T follicular helper cell (primary cell): ENCODE results near the gene STON1.
"Not testable (repeated sequence)": the region's sequence is repeated elsewhere in the genome, so short reads cannot be mapped to it uniquely, and the experiment has no call there.

Source experiments
- DNase-seq: peaks from one replicate; pipeline ENCODE4 v3.0.0-alpha.2; 2020; ENCODE audit warnings: low read depth

STON1 gene

GRCh38 chr2:48569433-48569832 lies 39.5 kb downstream of the STON1 start:
- DNase-seq = no peak

DNA sequence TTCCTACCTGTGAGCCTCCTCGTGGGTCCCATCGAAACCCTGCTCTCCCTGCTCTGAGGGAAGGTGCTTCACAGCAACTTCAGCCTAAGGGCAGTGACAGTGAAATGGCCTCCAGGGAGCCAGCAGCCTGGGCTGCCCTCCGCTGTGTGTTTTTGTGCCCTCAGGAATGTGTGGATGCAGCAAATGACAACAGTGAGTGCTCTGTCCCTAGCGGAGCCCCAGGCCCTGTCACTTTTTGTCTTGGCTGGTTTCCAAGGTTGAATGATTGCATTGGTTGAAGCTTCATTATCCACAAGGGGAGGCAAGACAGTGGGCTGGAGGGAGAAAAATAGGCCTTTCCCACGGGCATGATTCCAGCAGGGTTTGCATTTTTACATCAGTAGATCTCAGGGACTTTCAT lies 42.9 kb downstream of the STON1 start:
- DNase-seq = no peak

- no peak for DNase-seq
Observed at GRCh38 chr2:48574353-48575287, 44.7 kb downstream of the STON1 start.

DNA sequence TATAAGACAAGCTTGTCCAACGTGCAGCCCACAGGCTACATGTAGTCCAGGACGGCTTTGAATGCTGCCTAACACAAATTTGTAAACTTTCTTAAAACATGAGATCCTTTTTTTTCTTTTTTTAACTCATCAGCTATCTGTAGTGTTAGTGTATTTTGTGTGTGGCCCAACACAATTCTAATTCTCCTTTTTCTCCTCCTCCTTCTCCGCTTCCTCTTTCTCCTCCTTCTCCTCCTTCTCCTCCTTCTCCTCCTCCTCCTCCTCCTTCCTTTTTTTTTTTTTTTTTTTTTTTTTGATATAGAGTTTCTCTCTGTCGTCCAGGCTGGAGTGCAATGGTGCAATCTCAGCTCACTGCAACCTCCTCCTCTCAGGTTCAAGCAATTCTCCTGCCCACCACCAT lies 48.4 kb downstream of the STON1 start:
- no peak for DNase-seq

GRCh38 chr2:48583961-48584360 lies 54.0 kb downstream of the STON1 start:
- no peak for DNase-seq

DNA sequence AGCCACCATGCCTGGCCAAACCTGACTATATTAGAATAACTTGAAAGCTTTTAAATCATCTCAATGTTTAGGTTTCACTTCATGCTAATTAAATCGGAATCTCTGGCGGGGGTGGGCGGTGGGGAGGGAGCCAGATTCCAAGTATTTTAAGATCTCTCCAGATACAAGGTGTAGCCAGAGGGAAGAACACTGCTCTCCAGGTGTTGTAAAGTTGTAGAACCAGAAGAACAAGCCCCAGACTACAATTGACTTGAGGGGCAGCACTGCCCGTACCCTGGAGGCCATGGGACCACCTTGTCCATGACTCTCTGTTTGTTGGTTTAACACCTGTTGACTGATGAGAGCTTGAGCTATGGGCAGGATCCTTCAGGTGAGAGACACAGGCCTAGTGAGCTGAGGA lies 54.6 kb downstream of the STON1 start:
- DNase-seq = no peak

GRCh38 chr2:48586433-48586832 lies 56.5 kb downstream of the STON1 start:
- DNase-seq = no peak

DNA sequence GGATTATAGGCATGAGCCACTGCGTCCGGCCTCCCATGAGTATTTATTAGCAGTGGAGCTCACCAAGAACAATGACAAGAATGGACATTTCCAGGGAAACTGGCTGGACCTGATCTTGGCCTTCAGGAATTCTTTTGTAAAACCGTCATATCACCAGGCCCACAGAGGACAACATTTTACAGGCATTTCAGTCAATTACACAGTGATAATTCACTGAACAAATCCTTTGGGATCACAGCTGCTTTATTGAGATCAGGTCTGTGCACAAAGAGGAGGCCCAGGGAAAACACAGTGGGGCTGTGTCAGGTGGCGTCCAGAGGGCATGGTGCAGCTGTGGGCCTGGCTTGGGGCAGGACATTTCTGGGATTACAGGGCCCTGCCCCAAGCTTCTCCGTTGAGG lies 57.6 kb downstream of the STON1 start:
- DNase-seq = no peak

DNA sequence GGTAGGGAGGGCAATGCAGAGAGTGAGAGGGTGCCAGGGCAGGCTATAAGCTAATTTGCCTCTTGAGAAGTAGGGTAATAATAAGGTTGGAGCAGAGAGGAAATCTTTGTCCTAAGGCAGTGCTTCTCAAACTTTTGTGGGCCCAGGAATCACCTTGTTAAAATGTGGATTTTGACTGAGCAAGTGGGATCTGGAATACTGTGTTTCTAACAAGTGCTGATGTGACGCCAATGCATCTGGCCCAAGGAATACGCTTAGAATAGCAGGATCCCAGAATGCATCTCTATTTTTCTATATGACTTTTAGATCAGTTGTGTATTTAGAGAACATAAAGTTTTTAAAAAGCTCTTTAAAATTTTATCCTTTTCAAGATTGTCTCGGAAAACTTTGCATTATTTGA lies 58.0 kb downstream of the STON1 start:
- DNase-seq = no peak

GRCh38 chr2:48588745-48589144 lies 58.8 kb downstream of the STON1 start:
- DNase-seq = no peak

DNA sequence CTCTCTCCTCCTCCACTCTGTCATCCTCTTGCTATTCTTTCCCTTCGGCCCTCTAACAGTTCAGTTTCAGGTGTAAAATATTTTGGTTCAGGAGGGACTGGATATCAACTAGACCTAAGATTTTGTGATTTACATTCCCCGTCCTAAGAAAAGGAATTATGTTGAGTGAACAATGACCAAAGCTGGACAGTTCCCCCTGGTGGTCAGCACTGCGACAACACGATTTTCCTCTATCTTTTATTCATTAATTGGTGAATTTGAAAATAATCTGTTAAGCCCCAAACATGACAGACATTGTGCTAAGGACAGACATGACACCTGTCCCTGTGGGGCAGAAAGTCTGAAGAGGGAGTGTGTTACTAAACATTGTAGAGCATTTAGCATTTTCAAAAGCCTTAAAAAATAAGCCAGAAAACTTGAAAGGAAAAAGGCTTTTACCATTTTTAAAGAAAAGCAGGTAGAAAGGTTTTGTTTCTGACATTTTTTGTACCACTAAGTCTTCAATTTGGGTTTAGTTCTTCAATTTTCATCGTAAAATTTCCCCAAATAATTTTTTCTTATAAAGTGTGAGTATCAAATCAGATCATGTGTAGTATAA lies 59.3 kb downstream of the STON1 start:
- no peak for DNase-seq

DNA sequence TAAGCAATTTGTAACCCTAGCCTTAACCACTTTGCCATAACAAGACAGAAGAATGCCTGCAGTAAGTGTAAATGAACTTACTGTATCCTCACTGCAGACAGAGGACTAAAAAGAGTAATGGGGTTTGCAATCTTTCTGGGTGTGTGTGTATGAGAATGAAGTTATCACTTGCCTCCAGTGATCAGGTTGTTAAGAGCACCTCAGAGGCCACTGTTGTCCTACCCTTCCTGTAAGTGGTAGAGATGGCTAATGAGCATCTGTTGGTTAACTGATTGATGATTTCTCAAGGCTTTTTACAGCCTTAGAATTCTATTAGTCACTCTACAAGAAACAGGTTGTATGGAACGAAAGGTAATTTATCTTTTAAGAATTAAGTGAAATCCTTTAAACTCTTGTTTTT lies 60.1 kb downstream of the STON1 start:
- DNase-seq = no peak

DNA sequence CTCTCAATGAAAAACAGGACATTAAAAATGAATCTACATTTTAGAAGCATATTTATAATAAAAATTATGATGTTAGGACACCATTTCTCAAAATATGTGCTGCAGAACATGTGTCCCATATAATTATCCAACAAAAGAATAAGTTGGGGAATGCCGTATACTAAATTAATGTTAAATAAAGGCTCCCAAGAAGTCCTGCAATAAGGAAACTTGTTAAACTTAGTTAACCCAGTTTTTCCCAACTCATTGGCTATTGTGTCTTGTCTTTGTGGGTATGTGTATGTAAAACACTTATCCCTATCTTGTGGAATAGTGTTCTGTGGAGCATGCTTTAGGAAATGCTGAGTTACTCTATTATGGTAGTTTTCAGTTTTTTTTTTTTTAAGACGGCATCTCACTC lies 62.1 kb downstream of the STON1 start:
- no peak for DNase-seq

DNA sequence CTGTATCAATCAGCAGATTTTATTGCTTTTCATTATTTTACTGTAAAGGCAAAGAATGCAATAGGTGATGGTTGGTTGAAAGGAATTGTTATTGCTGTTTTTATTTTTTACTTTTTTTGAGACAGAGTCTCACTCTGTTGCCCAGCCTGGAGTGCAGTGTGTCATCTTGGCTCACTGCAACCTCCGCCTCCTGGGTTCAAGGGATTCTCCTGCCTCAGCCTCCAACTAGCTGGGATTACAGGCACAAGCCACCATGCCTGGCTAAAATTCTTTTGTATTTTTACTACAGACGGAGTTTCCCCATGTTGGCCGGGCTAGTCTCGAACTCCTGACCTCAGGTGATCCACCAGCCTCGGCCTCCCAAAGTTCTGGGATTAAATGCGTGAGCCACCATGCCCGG lies 66.8 kb downstream of the STON1 start:
- not testable (repeated sequence) for DNase-seq

GRCh38 chr2:48597492-48597891 lies 67.5 kb downstream of the STON1 start:
- DNase-seq = no peak

DNA sequence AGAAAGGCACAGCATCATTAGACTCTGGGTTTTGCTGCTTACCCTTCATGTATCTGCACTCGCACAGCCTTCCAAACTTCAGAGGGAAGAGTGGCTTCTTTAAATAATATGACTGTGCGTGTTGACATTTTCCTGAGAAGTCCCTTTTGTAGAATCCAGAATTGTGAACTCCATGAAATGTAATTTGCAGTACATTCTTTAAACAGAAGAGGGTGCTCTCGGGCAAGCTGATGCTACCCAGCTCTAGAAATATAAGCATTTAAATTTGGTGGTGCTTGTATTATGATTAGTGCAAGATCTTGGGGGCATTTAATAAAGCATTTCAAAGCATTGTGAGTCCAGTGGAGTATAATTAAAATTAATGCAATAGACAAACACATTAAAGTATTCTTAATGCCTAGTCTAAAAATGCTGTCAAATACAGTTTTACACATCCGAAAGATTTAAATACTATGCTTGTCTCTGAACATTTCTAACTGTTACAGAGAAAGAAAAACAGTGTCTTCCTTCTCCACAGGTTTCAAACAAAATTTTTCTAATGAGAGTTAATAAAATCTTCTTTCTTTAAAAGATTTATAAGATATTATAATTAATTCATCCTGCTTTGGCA lies 70.4 kb downstream of the STON1 start:
- no peak for DNase-seq

DNA sequence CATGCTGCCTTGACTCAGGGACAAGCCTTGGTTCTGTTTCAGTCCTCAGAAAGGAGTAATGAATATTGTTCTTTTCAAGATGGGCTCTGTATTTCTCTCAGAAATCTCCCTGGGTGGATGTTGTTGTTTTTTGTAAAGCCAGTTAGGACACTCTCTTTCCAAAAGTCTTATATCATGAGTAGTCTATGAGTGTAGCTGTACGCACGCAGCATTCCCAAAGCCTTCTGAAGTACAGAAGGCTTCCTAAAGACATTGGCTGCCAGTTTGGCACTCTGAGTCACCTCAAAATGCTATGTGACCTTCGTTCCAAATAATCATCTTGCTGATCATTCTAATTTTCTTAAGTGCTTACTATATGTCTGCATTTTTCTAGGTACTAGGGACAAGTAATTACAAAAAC lies 71.0 kb downstream of the STON1 start:
- DNase-seq = no peak

DNA sequence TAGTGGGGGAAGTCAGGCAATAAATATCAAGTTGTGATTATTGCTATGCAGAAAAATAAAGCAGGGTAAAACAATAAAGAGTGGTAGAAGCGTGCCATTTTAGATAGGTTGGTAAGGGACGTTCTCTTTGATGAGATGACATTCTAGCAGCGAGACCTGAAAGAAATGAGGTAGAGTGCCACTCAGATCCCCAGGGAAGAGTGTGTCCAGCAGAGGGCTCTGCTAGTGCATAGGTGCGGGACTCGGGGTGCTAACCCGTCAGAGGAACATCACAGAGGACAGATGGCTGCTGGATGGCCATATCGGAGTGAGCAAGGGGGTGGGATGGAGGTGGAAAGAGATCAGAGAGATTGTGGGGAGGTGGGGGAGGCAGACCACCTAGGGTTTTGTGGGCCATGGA lies 71.4 kb downstream of the STON1 start:
- no peak for DNase-seq

DNA sequence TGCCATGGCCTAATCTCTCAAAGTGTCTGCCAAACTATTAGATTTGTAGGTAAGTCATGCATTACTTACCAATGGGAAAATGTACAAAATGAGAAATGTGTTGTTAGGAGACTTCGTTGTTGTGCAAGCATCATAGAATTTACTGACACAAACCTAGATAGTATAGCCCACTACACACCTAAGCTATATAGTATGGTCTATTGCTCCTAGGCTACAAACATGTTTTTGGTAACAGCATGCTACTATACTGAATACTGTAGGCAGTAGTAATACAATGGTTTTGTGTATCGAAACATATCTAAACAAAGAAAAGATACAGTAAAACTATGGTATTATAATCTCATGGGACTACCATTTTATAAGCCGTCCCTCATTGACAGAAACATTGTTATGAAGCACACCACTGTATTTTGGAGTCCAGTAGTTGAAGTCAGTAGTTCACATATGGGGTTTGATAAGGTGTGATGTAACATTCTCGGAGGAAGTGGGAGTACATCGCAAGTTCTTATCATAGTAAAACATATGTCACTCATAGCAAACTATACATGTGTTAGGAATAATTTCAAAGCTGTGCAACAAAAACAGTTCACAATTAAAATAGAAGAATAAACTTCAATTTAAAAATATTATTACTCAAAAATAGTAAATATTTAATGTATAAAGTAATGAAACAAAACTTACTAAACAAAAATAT lies 75.7 kb downstream of the STON1 start:
- no peak for DNase-seq

DNA sequence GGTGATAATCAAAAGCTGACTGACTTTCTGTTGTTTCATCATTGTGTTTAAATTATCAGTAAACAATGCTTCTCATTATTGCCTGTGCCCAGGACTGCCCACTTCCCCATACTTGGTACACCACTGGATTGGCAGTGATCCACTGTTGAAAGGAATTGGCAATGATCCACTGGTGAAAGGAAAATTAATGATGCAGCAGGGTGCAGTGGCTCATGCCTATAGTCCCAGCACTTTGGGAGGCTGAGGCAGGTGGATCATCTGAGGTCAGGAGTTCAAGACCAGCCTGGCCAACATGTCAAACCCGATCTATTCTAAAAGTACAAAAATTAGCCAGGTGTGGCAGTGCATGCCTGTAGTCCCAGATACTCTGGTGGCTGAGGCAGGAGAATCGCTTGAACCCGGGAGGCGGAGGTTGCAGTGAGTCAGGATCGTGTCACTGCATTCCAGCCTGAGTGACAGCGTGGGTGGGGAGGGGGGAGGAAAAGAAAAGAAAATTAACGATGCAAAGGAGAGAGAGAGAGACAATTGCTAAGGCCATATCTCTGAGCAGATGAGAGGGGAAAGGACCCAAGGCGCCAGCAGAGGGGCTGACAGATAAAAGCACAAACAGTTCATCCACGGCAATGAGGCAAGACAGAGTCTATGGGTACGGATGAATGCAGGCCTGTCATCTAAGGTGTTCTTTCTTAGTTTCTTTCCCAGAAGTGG lies 77.5 kb downstream of the STON1 start:
- DNase-seq = no peak

DNA sequence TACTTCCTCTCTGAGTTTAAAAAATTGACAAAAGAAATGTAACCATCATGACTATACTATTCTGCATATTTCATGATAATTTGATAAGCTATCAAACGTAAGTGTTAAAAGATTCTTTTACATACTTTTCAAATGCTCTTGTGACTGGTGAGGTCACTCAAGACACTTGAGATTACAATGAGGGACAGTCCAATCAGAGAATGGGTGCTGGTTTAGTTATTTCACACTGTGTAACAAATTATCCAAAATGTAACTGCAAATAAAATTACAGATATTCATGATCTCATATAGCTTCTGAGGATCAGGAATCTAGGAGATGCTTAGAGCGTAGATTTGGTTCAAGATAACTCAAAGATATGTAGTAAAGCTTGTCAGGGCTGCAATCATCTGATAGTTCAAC lies 83.3 kb downstream of the STON1 start:
- DNase-seq = no peak

DNA sequence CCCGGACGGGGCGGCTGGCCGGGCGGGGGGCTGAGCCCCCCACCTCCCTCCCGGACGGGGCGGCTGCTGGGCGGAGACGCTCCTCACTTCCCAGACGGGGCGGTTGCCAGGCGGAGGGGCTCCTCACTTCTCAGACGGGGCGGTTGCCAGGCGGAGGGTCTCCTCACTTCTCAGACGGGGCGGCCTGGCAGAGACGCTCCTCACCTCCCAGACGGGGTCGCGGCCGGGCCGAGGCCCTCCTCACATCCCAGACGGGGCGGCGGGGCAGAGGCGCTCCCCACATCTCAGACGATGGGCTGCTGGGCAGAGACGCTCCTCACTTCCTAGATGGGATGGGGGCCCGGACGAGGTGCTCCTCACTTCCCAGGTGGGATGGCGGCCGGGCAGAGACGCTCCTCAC lies 84.6 kb downstream of the STON1 start:
- DNase-seq = not testable (repeated sequence)
